Jurkat, Clone E6-1 (cell line): ENCODE data around the gene RPP38. TPM values are rescaled to one million over a fixed set of nuclear protein-coding genes. Genes with fewer than 3 reads are reported as not detected.

Source experiments
- DNase-seq: peaks from one replicate; pipeline ENCODE4 v3.0.0-alpha.2; 2011; ENCODE audit warnings: low read depth, low spot score
- H3K4me3 ChIP-seq: 2 replicates; pipeline ENCODE4 v1.5.1; 2011; ENCODE audit warnings: mild to moderate bottlenecking, low read length, control low read depth, moderate library complexity
- polyA plus RNA-seq: library from polyadenylated mRNA; unstranded; fragments of >200 nt; gene quantifications from one replicate; pipeline ENCODE4 v1.2.1, GENCODE V29; 2012; ENCODE audit warnings: missing spikeins; ENCODE audit not compliant: insufficient read length, insufficient read depth

RPP38 gene
- polyA plus RNA-seq = 29.0 TPM

GRCh38 chr10:15097011-15097812, at the start of gene RPP38:
TSS of gene RPP38 (plus strand) at chr10:15097355. CDS start at chr10:15103315, 5,960 bp downstream.
- H3K4me3 ChIP-seq = peak within 1 kb of the TSS; percentile 93
- peak; percentile 89 for DNase-seq

- no peak for DNase-seq
- no peak overlapping the region for H3K4me3 ChIP-seq
Observed at GRCh38 chr10:15049533-15049932, 47.6 kb upstream of the RPP38 start.

GRCh38 chr10:15052121-15052520, 45.0 kb upstream of the RPP38 start:
- no peak overlapping the region for H3K4me3 ChIP-seq
- DNase-seq = no peak

GRCh38 chr10:15053061-15053460, 44.1 kb upstream of the RPP38 start:
- H3K4me3 ChIP-seq = no peak overlapping the region
- no peak for DNase-seq

GRCh38 chr10:15058689-15059088, 38.5 kb upstream of the RPP38 start:
- DNase-seq = no peak
- H3K4me3 ChIP-seq = no peak overlapping the region

- no peak for DNase-seq
- H3K4me3 ChIP-seq = no peak overlapping the region
Observed at GRCh38 chr10:15059914-15060313, 37.2 kb upstream of the RPP38 start.

GRCh38 chr10:15060638-15061037, 36.5 kb upstream of the RPP38 start:
- no peak overlapping the region for H3K4me3 ChIP-seq
- no peak for DNase-seq

- DNase-seq = no peak
- no peak overlapping the region for H3K4me3 ChIP-seq
Observed at GRCh38 chr10:15067154-15067553, 30.0 kb upstream of the RPP38 start.

- no peak overlapping the region for H3K4me3 ChIP-seq
- no peak for DNase-seq
Observed at GRCh38 chr10:15068802-15069201, 28.4 kb upstream of the RPP38 start.

GRCh38 chr10:15069230-15069629, 27.9 kb upstream of the RPP38 start:
- DNase-seq = no peak
- H3K4me3 ChIP-seq = no peak overlapping the region

GRCh38 chr10:15072358-15072757, 24.8 kb upstream of the RPP38 start:
- no peak overlapping the region for H3K4me3 ChIP-seq
- no peak for DNase-seq

GRCh38 chr10:15075421-15075820, 21.7 kb upstream of the RPP38 start:
- DNase-seq = no peak
- no peak overlapping the region for H3K4me3 ChIP-seq

- H3K4me3 ChIP-seq = no peak overlapping the region
- DNase-seq = no peak
Observed at GRCh38 chr10:15083674-15084501, 13.3 kb upstream of the RPP38 start.

GRCh38 chr10:15084502-15084922, 12.6 kb upstream of the RPP38 start:
- H3K4me3 ChIP-seq = no peak overlapping the region
- peak; percentile 24 for DNase-seq

- peak; percentile 79 for DNase-seq
Observed at GRCh38 chr10:15088428-15089261, 8.5 kb upstream of the RPP38 start, which contains the start of gene ACBD7. TSS of gene ACBD7 (minus strand) at chr10:15088776. CDS start at chr10:15088728, 48 bp downstream.

GRCh38 chr10:15091418-15091817, 5.7 kb upstream of the RPP38 start:
- no peak for DNase-seq
- H3K4me3 ChIP-seq = no peak overlapping the region

More at GRCh38 chr10:15088428-15089261, 8.5 kb upstream of the RPP38 start, which contains the start of gene ACBD7:
- peak within 1 kb of the TSS; percentile 65 for H3K4me3 ChIP-seq

GRCh38 chr10:15092855-15093408, 4.2 kb upstream of the RPP38 start:
- no peak for DNase-seq
- no peak overlapping the region for H3K4me3 ChIP-seq

GRCh38 chr10:15096661-15097010, 519 bp upstream of the RPP38 start:
- no peak for DNase-seq
- peak overlapping the region; percentile 93 for H3K4me3 ChIP-seq

GRCh38 chr10:15099886-15100285, 2.7 kb downstream of the RPP38 start:
- no peak overlapping the region for H3K4me3 ChIP-seq
- DNase-seq = no peak
